Keratinocyte (primary cell): Measurements from ENCODE around the gene GTF3C6. TPM values are rescaled to one million over a fixed set of nuclear protein-coding genes. Genes with fewer than 3 reads are reported as not detected.
"Not testable (repeated sequence)": the region's sequence is repeated elsewhere in the genome, so short reads cannot be mapped to it uniquely, and the experiment has no call there.

ENCODE experiments used
- DNase-seq: peaks from one replicate; pipeline ENCODE4 v3.0.0-alpha.2; 2011; ENCODE audit warnings: low read depth, missing footprints, low spot score
- FAIRE-seq: peaks from 2 replicates; lab custom pipeline; 2011; peaks lifted over from hg19 to GRCh38; lab: Jason Lieb, UNC
- H2AFZ ChIP-seq: 2 replicates; pipeline ENCODE4 v1.6.0; 2012; ENCODE audit warnings: low read length, control low read depth, inconsistent platforms; ENCODE audit not compliant: control insufficient read depth
- H3K27ac ChIP-seq: 2 replicates; pipeline ENCODE4 v1.5.1; 2011; ENCODE audit warnings: low read length; ENCODE audit not compliant: control insufficient read depth, insufficient read depth
- H3K27me3 ChIP-seq: 3 replicates; pipeline ENCODE4 v1.6.0; 2011; ENCODE audit warnings: low read length; ENCODE audit not compliant: control insufficient read depth, insufficient read depth; ENCODE audit errors: extremely low read depth
- H3K36me3 ChIP-seq, 2 experiments: 2 replicates in 1 of 2; 3 replicates in 1 of 2; pipeline ENCODE4 v1.5.1; 2011; ENCODE audit warnings: low read length in 2 of 2, mild to moderate bottlenecking in 1 of 2; ENCODE audit not compliant: control insufficient read depth in 2 of 2, insufficient read depth in 2 of 2; ENCODE audit errors: extremely low read depth in 1 of 2
- H3K4me1 ChIP-seq: 3 replicates; pipeline ENCODE4 v1.5.1; 2011; ENCODE audit warnings: low read length; ENCODE audit not compliant: control insufficient read depth, insufficient read depth; ENCODE audit errors: extremely low read depth
- H3K4me2 ChIP-seq: 3 replicates; pipeline ENCODE4 v1.6.0; 2011; ENCODE audit warnings: low read depth, low read length; ENCODE audit not compliant: control insufficient read depth, insufficient read depth; ENCODE audit errors: extremely low read depth
- H3K4me3 ChIP-seq, 3 experiments: fragments of 200-600 bp in 1 of 3; sonication (generic) in 1 of 3; 2 replicates in 2 of 3; 3 replicates in 1 of 3; pipeline ENCODE4 v1.5.1; 2011 to 2016; ENCODE audit warnings: low read length in 3 of 3, mild to moderate bottlenecking in 3 of 3, control low read depth in 2 of 3, inconsistent platforms in 1 of 3, low read depth in 1 of 3, mixed read lengths in 1 of 3, mixed run types in 1 of 3, moderate library complexity in 1 of 3; ENCODE audit not compliant: control insufficient read depth in 2 of 3, insufficient read depth in 2 of 3; ENCODE audit errors: extremely low read depth in 1 of 3
- H3K79me2 ChIP-seq: 2 replicates; pipeline ENCODE4 v1.6.0; 2012; ENCODE audit warnings: low read length; ENCODE audit not compliant: control insufficient read depth, insufficient read depth
- H3K9ac ChIP-seq: 3 replicates; pipeline ENCODE4 v1.6.0; 2011; ENCODE audit warnings: low read length; ENCODE audit not compliant: control insufficient read depth, insufficient read depth; ENCODE audit errors: extremely low read depth
- H3K9me1 ChIP-seq: 3 replicates; pipeline ENCODE4 v1.6.0; 2011; ENCODE audit warnings: low read length; ENCODE audit not compliant: control insufficient read depth, insufficient read depth; ENCODE audit errors: extremely low read depth
- H3K9me3 ChIP-seq: 2 replicates; pipeline ENCODE4 v1.5.1; 2012; ENCODE audit warnings: low read depth, low read length; ENCODE audit not compliant: control insufficient read depth
- H4K20me1 ChIP-seq: 3 replicates; pipeline ENCODE4 v1.6.0; 2011; ENCODE audit warnings: low read length; ENCODE audit not compliant: control insufficient read depth, insufficient read depth; ENCODE audit errors: extremely low read depth
- EZH2 ChIP-seq: IDR thresholded peaks from one replicate; pipeline ENCODE4 v1.6.1; 2012; ENCODE audit warnings: inconsistent platforms, mild to moderate bottlenecking, low read length, moderate library complexity
- dilution Hi-C: fragments of 300-500 bp; cut with MboI; formaldehyde crosslinking; loops from one replicate; pipeline ENCODE4 v1.7.0; 2020; ENCODE audit warnings: low sequenced_read_pairs; ENCODE audit not compliant: extremely low pct_ligation_motif_present
- polyA plus RNA-seq, 5 experiments: library from polyadenylated mRNA; depleted of rRNA in 3 of 5; stranded (reverse) in 3 of 5; stranded (forward) in 1 of 5; unstranded in 1 of 5; fragments of >200 nt; gene quantifications; 1 replicate in 1 of 5; 2 replicates in 3 of 5; 3 replicates in 1 of 5; pipeline versions ENCODE4 v1.2.1 to v1.2.3, GENCODE V29; 2011 to 2012; ENCODE audit warnings: missing spikeins in 2 of 5, low read depth in 1 of 5, low replicate concordance in 1 of 5
- TF ChIP-seq, protein P1 (sequence below), 3 experiments: IDR thresholded peaks in 1 of 3; conservative IDR thresholded peaks in 1 of 3; optimal IDR thresholded peaks in 1 of 3; 2 replicates in 2 of 3; 3 replicates in 1 of 3; pipeline versions ENCODE3 to v1.5.1; 2011; ENCODE audit warnings: low read length in 3 of 3, mild to moderate bottlenecking in 3 of 3, moderate library complexity in 2 of 3, control low read depth in 1 of 3, inconsistent platforms in 1 of 3; ENCODE audit not compliant: insufficient read depth in 2 of 3; ENCODE audit errors: extremely low read depth in 1 of 3

Gene GTF3C6
- polyA plus RNA-seq, 1 donor (not counting 4 experiments of a cell fraction or from before 2014, with no cell fraction given) = 40.8 TPM

DNA sequence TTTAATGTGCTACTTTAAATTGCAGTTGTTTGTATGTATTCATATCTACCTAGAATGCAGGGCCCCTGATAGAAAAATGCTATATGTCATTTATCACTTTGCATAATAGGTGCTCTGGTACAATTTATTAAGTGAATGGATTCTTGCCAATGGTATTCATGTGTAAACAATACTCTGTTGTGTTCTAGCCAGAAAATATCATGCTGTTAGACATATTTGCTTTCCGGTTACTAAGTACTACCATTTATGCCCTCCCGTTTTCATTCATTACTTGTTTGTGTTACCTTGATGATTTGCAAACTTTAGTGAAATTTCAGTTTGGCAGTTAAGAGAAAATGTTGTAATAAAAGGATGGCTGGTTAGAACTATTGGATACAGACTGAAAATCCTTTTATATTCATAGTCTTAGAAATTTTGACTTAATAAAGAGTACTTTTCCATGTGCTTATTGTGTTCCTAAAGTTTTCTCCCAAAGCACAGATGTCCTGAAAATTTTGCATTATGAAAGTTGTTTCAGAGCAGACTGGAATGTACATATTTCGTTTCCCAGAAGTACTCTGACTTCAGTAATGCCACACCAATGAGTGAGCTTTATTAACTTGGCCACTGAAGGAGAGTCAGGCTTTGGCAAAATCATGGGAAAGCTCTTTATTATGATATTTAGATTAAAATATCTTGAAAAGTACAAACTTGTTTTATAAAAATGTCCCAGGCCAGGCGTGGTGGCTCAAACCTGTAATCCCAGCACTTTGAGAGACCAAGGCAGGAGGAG is 54.8 kb downstream of the GTF3C6 start:
- Histone ChIP-seq H3K27ac (no peak overlapping the region), H3K4me1 (no peaks in the 10 kb centered on the region), H4K20me1 (no peaks in the 10 kb centered on the region), H3K27me3 (no peaks in the 10 kb centered on the region), H3K79me2 (no peaks in the 10 kb centered on the region), H3K36me3 (peaks cover 8 to 11% of the 10 kb centered on the region in 2 experiments), H2AFZ (no peak overlapping the region), H3K9ac (no peak overlapping the region), H3K9me3 (no peaks in the 10 kb centered on the region), H3K4me2 (no peak overlapping the region), H3K4me3 (no peak overlapping the region), H3K9me1 (no peaks in the 10 kb centered on the region)
- no peak for DNase-seq
- no peak for FAIRE-seq
- TF ChIP-seq, protein P1, sequence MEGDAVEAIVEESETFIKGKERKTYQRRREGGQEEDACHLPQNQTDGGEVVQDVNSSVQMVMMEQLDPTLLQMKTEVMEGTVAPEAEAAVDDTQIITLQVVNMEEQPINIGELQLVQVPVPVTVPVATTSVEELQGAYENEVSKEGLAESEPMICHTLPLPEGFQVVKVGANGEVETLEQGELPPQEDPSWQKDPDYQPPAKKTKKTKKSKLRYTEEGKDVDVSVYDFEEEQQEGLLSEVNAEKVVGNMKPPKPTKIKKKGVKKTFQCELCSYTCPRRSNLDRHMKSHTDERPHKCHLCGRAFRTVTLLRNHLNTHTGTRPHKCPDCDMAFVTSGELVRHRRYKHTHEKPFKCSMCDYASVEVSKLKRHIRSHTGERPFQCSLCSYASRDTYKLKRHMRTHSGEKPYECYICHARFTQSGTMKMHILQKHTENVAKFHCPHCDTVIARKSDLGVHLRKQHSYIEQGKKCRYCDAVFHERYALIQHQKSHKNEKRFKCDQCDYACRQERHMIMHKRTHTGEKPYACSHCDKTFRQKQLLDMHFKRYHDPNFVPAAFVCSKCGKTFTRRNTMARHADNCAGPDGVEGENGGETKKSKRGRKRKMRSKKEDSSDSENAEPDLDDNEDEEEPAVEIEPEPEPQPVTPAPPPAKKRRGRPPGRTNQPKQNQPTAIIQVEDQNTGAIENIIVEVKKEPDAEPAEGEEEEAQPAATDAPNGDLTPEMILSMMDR (optimal IDR thresholded peaks at IDR 0.05 in 1 of 3, IDR thresholded peaks at IDR 0.05 in 1 of 3, conservative IDR thresholded peaks at IDR 0.05 in 1 of 3; ENCODE audit: extremely low read depth in 1 of 3, insufficient read depth in 2 of 3, low read length in 3 of 3) = no peak
- no peak for TF ChIP-seq EZH2
- dilution Hi-C loops = no loop called here

DNA sequence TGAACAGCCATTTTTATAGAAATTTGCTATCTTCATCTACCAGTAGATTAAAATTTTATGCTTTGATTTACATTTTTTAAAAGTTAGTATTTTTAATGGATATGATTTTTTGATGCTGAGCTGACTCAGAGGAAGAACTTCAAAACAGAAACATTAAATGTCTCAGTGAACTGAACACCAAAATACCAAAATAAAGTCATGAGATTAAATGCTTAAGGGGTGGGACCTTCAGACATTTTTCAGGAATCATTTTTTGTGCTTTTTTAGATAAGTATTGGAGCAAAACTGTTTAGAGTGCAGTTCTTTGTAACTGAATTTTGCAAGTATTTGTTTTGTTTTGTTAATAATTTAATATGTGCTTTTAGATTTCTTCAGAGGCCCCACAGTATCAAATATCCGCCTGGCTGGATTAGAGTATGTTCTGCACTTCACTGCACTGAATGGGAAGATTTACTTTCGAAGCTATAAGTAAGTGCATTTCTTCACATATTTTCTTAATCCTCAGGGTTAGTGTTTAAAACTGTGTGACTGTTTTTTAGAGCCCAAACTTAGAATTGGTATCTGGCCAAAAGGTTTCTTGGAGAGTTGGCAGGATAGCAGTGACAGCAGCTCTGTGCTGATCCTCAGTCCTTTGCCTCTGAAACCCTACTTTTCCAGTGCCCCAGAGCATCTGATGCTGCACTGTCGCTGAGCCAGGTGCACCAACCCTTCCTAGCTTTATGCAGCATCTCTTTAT is 57.1 kb downstream of the GTF3C6 start:
- TF ChIP-seq, protein P1 (optimal IDR thresholded peaks at IDR 0.05 in 1 of 3, IDR thresholded peaks at IDR 0.05 in 1 of 3, conservative IDR thresholded peaks at IDR 0.05 in 1 of 3; ENCODE audit: extremely low read depth in 1 of 3, insufficient read depth in 2 of 3, low read length in 3 of 3) = no peak
- no peak for TF ChIP-seq EZH2
- Histone ChIP-seq H2AFZ (no peak overlapping the region), H3K27me3 (no peaks in the 10 kb centered on the region), H3K79me2 (no peaks in the 10 kb centered on the region), H3K4me1 (no peaks in the 10 kb centered on the region), H3K4me2 (no peak overlapping the region), H3K27ac (no peak overlapping the region), H3K9me1 (no peaks in the 10 kb centered on the region), H3K9ac (no peak overlapping the region), H3K36me3 (peaks cover 5 to 7% of the 10 kb centered on the region in 2 experiments), H3K4me3 (no peak overlapping the region), H4K20me1 (no peaks in the 10 kb centered on the region), H3K9me3 (no peaks in the 10 kb centered on the region)
- dilution Hi-C loops = no loop called here
- no peak for DNase-seq
- no peak for FAIRE-seq

DNA sequence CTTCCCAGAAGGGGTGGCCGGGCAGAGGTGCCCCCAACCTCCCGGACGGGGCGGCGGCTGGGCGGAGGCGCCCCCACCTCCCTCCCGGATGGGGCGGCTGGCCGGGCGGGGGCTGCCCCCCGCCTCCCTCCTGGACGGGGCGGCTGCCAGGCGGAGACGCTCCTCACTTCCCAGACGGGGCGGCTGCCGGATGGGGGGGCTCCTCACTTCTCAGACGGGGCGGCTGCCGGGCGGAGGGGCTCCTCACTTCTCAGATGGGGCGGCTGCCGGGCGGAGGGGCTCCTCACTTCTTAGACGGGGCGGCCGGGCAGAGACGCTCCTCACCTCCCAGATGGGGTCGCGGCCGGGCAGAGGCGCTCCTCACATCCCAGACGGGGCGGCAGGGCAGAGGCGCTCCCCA is 58.7 kb downstream of the GTF3C6 start:
- H3K9me3 ChIP-seq, dilution Hi-C loops, H3K9me1 ChIP-seq, FAIRE-seq, DNase-seq, H3K27me3 ChIP-seq, H2AFZ ChIP-seq, H3K36me3 ChIP-seq, H3K4me2 ChIP-seq, H3K27ac ChIP-seq, H3K4me1 ChIP-seq, H3K9ac ChIP-seq, H4K20me1 ChIP-seq, H3K79me2 ChIP-seq, H3K4me3 ChIP-seq: not testable (repeated sequence)
